ENCODE results near the gene TTC39B.

Gene TTC39B

GRCh38 chr9:15293084-15293483 is 13.9 kb downstream of the TTC39B start:
- H3K4me3 ChIP-seq (ENCODE audit: low read length) = no peak overlapping the region
- DNase-seq (ENCODE audit: low read depth) = no peak
- TF ChIP-seq CTCF (conservative IDR thresholded peaks at IDR 0.05; ENCODE audit: low read depth, low read length) = no peak

- no peak overlapping the region for H3K4me3 ChIP-seq (ENCODE audit: low read length)
- no peak for DNase-seq (ENCODE audit: low read depth)
- no peak for TF ChIP-seq CTCF (conservative IDR thresholded peaks at IDR 0.05; ENCODE audit: low read depth, low read length)
These were observed 17.4 kb downstream of the TTC39B start for GRCh38 chr9:15289603-15290002.

- no peak overlapping the region for H3K4me3 ChIP-seq (ENCODE audit: low read length)
- no peak for TF ChIP-seq CTCF (conservative IDR thresholded peaks at IDR 0.05; ENCODE audit: low read depth, low read length)
- no peak for DNase-seq (ENCODE audit: low read depth)
These were observed 19.7 kb downstream of the TTC39B start for GRCh38 chr9:15287309-15287708.

- TF ChIP-seq CTCF (conservative IDR thresholded peaks at IDR 0.05; ENCODE audit: low read depth, low read length) = no peak
- H3K4me3 ChIP-seq (ENCODE audit: low read length) = no peak overlapping the region
- no peak for DNase-seq (ENCODE audit: low read depth)
These were observed 20.7 kb downstream of the TTC39B start for GRCh38 chr9:15286161-15286821.

- no peak for DNase-seq (ENCODE audit: low read depth)
- TF ChIP-seq CTCF (conservative IDR thresholded peaks at IDR 0.05; ENCODE audit: low read depth, low read length) = no peak
- no peak overlapping the region for H3K4me3 ChIP-seq (ENCODE audit: low read length)
These were observed 24.3 kb downstream of the TTC39B start for GRCh38 chr9:15282567-15283285.

GRCh38 chr9:15280647-15281046 is 26.4 kb downstream of the TTC39B start:
- no peak for TF ChIP-seq CTCF (conservative IDR thresholded peaks at IDR 0.05; ENCODE audit: low read depth, low read length)
- DNase-seq (ENCODE audit: low read depth) = no peak
- H3K4me3 ChIP-seq (ENCODE audit: low read length) = no peak overlapping the region

GRCh38 chr9:15278839-15279238 is 28.2 kb downstream of the TTC39B start:
- H3K4me3 ChIP-seq (ENCODE audit: low read length) = no peak overlapping the region
- TF ChIP-seq CTCF (conservative IDR thresholded peaks at IDR 0.05; ENCODE audit: low read depth, low read length) = no peak
- DNase-seq (ENCODE audit: low read depth) = no peak
